Ishikawa (cell line): ENCODE measurements around the gene WNT8A.

Source experiments
- EGR1 ChIP-seq: IDR thresholded peaks from 2 replicates; pipeline ENCODE4 v1.6.1; 2012
- EP300 ChIP-seq: IDR thresholded peaks from 2 replicates; pipeline ENCODE4 v1.6.1; 2012; ENCODE audit warnings: borderline replicate concordance
- MAX ChIP-seq: IDR thresholded peaks from 2 replicates; pipeline ENCODE4 v1.6.1; 2012
- NFIC ChIP-seq: IDR thresholded peaks from 2 replicates; pipeline ENCODE4 v1.6.1; 2012
- RAD21 ChIP-seq: IDR thresholded peaks from 2 replicates; pipeline ENCODE4 v1.6.1; 2012; ENCODE audit warnings: low read depth
- REST ChIP-seq: IDR thresholded peaks from 2 replicates; pipeline ENCODE4 v1.6.1; 2012; ENCODE audit warnings: low read depth, mild to moderate bottlenecking
- TAF1 ChIP-seq: IDR thresholded peaks from 2 replicates; pipeline ENCODE4 v1.6.1; 2012; ENCODE audit warnings: low read depth, mild to moderate bottlenecking
- TEAD4 ChIP-seq: IDR thresholded peaks from 2 replicates; pipeline ENCODE4 v1.6.1; 2012

GRCh38 chr5:138105709-138106108 lies 21.9 kb downstream of the WNT8A start:
- TF ChIP-seq RAD21 (no peak), EP300 (no peak), TAF1 (no peak), MAX (no peak), REST (no peak), EGR1 (no peak), NFIC (no peak), TEAD4 (no peak)
